Right lobe of liver (tissue), 4 donors: ENCODE measurements around the gene MDH2.
"Not testable (repeated sequence)": the region's sequence is repeated elsewhere in the genome, so short reads cannot be mapped to it uniquely, and the experiment has no call there.

Experiments
- POLR2A ChIP-seq: fragments of 450-650 bp; IDR thresholded peaks from one replicate; pipeline ENCODE4 v1.6.1; 2017; ENCODE audit warnings: antibody characterized with exemption, mild to moderate bottlenecking
- TF ChIP-seq, protein P1 (sequence below), 4 donors: fragments of 200-600 bp in 3 of 4; fragments of 450-650 bp in 1 of 4; IDR thresholded peaks; one replicate each; pipeline versions ENCODE4 v1.5.1 to v1.8.0; 2016 to 2022; ENCODE audit warnings: antibody characterized with exemption in 4 of 4, mild to moderate bottlenecking in 2 of 4
- donor health status: DM: no; HTN: no; CAD: no.
- donor health status: DM: no; HTN: no; CAD: no.
- donor health status: DM: no; HTN: yes; CAD: no.

DNA sequence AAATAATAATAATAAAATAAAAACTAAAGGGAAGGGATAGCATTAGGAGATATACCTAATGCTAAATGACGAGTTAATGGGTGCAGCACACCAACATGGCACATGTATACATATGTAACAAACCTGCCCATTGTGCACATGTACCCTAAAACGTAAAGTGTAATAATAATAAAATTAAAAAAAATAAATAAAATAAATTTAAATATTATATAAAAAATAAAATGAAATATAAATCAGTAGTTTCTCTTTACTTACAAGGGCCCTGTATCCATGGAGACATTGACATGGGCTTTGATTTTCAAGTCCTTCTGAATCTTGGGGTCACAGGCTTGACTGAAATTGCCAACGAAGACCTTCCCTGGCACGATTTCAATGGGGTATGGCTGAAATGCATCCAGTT lies 42.9 kb upstream of the MDH2 start:
- TF ChIP-seq, protein P1, sequence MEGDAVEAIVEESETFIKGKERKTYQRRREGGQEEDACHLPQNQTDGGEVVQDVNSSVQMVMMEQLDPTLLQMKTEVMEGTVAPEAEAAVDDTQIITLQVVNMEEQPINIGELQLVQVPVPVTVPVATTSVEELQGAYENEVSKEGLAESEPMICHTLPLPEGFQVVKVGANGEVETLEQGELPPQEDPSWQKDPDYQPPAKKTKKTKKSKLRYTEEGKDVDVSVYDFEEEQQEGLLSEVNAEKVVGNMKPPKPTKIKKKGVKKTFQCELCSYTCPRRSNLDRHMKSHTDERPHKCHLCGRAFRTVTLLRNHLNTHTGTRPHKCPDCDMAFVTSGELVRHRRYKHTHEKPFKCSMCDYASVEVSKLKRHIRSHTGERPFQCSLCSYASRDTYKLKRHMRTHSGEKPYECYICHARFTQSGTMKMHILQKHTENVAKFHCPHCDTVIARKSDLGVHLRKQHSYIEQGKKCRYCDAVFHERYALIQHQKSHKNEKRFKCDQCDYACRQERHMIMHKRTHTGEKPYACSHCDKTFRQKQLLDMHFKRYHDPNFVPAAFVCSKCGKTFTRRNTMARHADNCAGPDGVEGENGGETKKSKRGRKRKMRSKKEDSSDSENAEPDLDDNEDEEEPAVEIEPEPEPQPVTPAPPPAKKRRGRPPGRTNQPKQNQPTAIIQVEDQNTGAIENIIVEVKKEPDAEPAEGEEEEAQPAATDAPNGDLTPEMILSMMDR (IDR thresholded peaks at IDR 0.05), result not testable (repeated sequence)
- TF ChIP-seq POLR2A, result not testable (repeated sequence)
